ENCODE measurements around the gene TRIP13.
A peak's percentile ranks its signal among the peaks of the same experiment; 100 is the strongest.
"Not testable (repeated sequence)": the region's sequence is repeated elsewhere in the genome, so short reads cannot be mapped to it uniquely, and the experiment has no call there.

TRIP13 gene

GRCh38 chr5:922436-923280 lies 30.0 kb downstream of the TRIP13 start:
- DNase-seq, result no peak

GRCh38 chr5:923281-923873 lies 30.7 kb downstream of the TRIP13 start:
- peak; percentile 72 for DNase-seq

- DNase-seq, result no peak
Observed at GRCh38 chr5:926417-927171, 33.9 kb downstream of the TRIP13 start.

- DNase-seq, result no peak
Observed at GRCh38 chr5:927172-928015, 34.7 kb downstream of the TRIP13 start.

GRCh38 chr5:929182-929581 lies 36.5 kb downstream of the TRIP13 start:
- DNase-seq, result not testable (repeated sequence)

- DNase-seq, result no peak
Observed at GRCh38 chr5:929596-929995, 36.9 kb downstream of the TRIP13 start.

GRCh38 chr5:930866-931265 lies 38.2 kb downstream of the TRIP13 start:
- no peak for DNase-seq

- no peak for DNase-seq
Observed at GRCh38 chr5:931570-932145, 39.0 kb downstream of the TRIP13 start.

- no peak for DNase-seq
Observed at GRCh38 chr5:932151-932627, 39.5 kb downstream of the TRIP13 start.

GRCh38 chr5:932628-933250 lies 40.1 kb downstream of the TRIP13 start:
- no peak for DNase-seq

GRCh38 chr5:933251-933861 lies 40.7 kb downstream of the TRIP13 start:
- no peak for DNase-seq

GRCh38 chr5:933951-934350 lies 41.3 kb downstream of the TRIP13 start:
- DNase-seq, result not testable (repeated sequence)

- DNase-seq, result not testable (repeated sequence)
Observed at GRCh38 chr5:934381-934967, 41.8 kb downstream of the TRIP13 start.

- DNase-seq, result no peak
Observed at GRCh38 chr5:935510-936084, 42.9 kb downstream of the TRIP13 start.

- DNase-seq, result no peak
Observed at GRCh38 chr5:936149-937144, 43.8 kb downstream of the TRIP13 start.

- no peak for DNase-seq
Observed at GRCh38 chr5:937151-937924, 44.7 kb downstream of the TRIP13 start.

GRCh38 chr5:939368-939767 lies 46.7 kb downstream of the TRIP13 start:
- no peak for DNase-seq

- not testable (repeated sequence) for DNase-seq
Observed at GRCh38 chr5:940741-941140, 48.1 kb downstream of the TRIP13 start.

Measured in stimulated activated CD4-positive, alpha-beta T cell treated with anti-CD3 and anti-CD28 coated beads, Interleukin-1b, Interleukin-23, amount 100 ng/mL, for 48 hours (primary cell).